Stimulated activated naive CD8-positive, alpha-beta T cell treated with anti-CD3 and anti-CD28 coated beads, Interleukin-15, Interleukin-2, amounts not matched to agents 100 ng/mL and 50 ng/mL, for 24 hours (primary cell): ENCODE measurements around the gene DNAJA3.

ENCODE experiments used
- H3K27ac Mint-ChIP-seq: one replicate; pipeline ENCODE4 v1.8.0; 2021; ENCODE audit warnings: mild to moderate bottlenecking, mixed read lengths
- H3K27me3 Mint-ChIP-seq: one replicate; pipeline ENCODE4 v1.8.0; 2021; ENCODE audit warnings: mixed read lengths
- H3K36me3 Mint-ChIP-seq: one replicate; pipeline ENCODE4 v1.8.0; 2021; ENCODE audit warnings: low read depth, mixed read lengths
- H3K4me1 Mint-ChIP-seq: one replicate; pipeline ENCODE4 v1.8.0; 2021; ENCODE audit warnings: low read depth, mixed read lengths
- H3K4me3 Mint-ChIP-seq: one replicate; pipeline ENCODE4 v1.8.0; 2021; ENCODE audit warnings: mild to moderate bottlenecking, mixed read lengths
- H3K9me3 Mint-ChIP-seq: one replicate; pipeline ENCODE4 v1.8.0; 2021; ENCODE audit warnings: mixed read lengths

DNAJA3 gene

GRCh38 chr16:4461250-4462085 lies 35.8 kb downstream of the DNAJA3 start:
- Mint-ChIP-seq H3K27ac (no peak overlapping the region), H3K36me3 (peaks cover 42% of the 10 kb centered on the region), H3K27me3 (no peaks in the 10 kb centered on the region), H3K9me3 (no peaks in the 10 kb centered on the region), H3K4me3 (no peak overlapping the region), H3K4me1 (peaks cover 20% of the 10 kb centered on the region)

DNA sequence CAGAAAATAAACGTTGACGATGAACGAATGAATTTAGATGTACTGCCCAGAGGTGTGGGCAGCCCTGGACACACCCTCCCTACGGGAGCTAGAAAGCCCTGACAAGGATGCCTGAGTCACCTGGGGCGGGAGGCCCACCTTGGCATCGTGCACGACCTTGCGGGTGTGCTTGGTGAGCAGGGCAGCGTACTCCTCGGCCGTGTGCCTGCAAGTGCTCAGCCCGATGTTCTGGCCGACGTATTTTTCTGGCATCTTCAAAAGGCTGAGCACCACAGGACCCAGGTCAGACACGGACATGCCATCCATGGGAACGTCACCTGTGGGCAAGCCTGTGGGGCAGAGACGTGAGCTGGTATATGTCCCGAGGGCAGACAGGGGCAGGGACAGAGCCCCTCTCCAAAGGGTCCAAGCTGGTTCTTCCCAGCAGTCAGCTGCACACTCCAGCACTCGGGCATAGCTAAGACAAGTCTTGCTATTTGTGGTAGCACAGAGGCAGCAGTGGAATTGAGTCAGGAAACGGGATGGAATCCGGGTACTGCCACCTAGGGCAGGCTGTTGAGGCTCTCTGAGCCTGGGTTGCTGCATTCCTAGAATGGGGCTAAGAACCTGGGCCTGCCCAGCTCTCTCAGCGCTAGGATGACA lies 38.0 kb downstream of the DNAJA3 start:
- Mint-ChIP-seq H3K4me3 (no peak overlapping the region), H3K4me1 (peaks cover 26% of the 10 kb centered on the region), H3K36me3 (peaks cover 38% of the 10 kb centered on the region), H3K9me3 (no peaks in the 10 kb centered on the region), H3K27ac (no peak overlapping the region), H3K27me3 (no peaks in the 10 kb centered on the region)

DNA sequence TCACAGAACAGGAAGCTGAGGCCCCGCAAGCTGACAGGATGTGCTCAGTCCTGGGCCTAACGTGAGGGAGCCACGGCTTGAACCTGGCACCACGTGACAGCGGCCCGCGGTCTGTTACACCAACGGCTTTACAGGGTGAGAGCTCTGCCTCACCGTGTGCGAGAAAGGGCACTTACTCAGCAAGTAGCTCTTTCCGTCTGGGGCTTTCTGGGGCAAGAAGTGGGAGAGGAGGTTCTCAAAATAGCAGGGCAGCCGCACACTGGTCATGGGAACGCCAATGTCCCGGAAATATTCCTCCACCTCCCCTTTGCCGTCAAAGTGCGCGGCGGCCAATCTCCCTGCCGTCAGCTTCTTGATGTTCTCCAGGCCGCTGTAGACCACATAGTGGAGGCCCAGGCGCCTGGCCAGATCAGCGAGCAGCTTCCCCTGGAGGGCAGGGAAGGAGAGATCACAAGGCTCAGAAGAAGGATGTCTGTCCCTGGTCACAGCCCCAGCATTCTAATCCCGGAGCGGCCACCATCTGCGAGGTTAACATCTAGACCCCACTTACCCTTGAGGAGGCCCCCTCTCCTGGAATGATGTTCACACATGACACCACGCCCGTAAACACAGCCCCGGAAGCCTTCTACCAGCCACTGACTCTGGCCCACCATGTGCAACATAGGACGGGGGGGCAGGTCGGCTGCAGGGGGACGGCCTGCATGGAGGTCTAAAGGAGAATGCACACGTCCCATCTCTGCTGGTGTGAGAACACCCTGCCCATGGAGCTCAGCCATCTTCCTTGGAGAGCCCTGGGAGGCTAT lies 40.5 kb downstream of the DNAJA3 start:
- Mint-ChIP-seq H3K27ac (peak overlapping the region; percentile 86), H3K9me3 (no peaks in the 10 kb centered on the region), H3K4me1 (peaks cover 19% of the 10 kb centered on the region), H3K4me3 (peak overlapping the region; percentile 52), H3K27me3 (no peaks in the 10 kb centered on the region), H3K36me3 (peaks cover 29% of the 10 kb centered on the region)

- H3K36me3 Mint-ChIP-seq, result peaks cover 29% of the 10 kb centered on the region
- H3K27ac Mint-ChIP-seq, result no peak overlapping the region
- H3K27me3 Mint-ChIP-seq, result no peaks in the 10 kb centered on the region
- no peak overlapping the region for H3K4me3 Mint-ChIP-seq
- H3K9me3 Mint-ChIP-seq, result no peaks in the 10 kb centered on the region
- peaks cover 24% of the 10 kb centered on the region for H3K4me1 Mint-ChIP-seq
Measured at GRCh38 chr16:4467916-4468315, 42.2 kb downstream of the DNAJA3 start.

GRCh38 chr16:4468972-4469371 lies 43.3 kb downstream of the DNAJA3 start:
- Mint-ChIP-seq H3K9me3 (no peaks in the 10 kb centered on the region), H3K27ac (no peak overlapping the region)

DNA sequence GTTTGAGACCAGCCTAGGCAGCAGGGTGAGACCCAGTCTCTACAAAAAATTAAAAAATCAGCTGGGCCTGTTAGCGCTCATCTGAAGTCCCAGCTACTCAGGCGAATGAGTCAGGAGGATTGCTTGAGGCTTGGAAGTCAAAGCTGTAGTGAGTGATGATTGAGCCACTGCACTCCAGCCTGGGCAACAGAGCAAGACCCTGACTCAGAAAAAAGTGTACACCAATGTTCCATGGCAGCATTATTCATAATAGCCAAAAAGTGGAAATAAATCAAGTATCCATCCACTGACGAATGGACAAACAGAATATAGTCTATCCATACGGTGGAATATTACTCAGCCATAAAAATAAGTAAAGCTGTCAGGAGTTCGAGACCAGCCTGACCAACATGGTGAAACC lies 46.2 kb downstream of the DNAJA3 start:
- H3K4me1 Mint-ChIP-seq, result peaks cover 29% of the 10 kb centered on the region
- peaks cover 14% of the 10 kb centered on the region for H3K36me3 Mint-ChIP-seq
- no peak overlapping the region for H3K4me3 Mint-ChIP-seq
- H3K27me3 Mint-ChIP-seq, result no peaks in the 10 kb centered on the region
- H3K9me3 Mint-ChIP-seq, result no peaks in the 10 kb centered on the region
- H3K27ac Mint-ChIP-seq, result no peak overlapping the region

More at GRCh38 chr16:4468972-4469371, 43.3 kb downstream of the DNAJA3 start:
- Mint-ChIP-seq H3K27me3 (no peaks in the 10 kb centered on the region), H3K36me3 (peaks cover 29% of the 10 kb centered on the region), H3K4me1 (peaks cover 30% of the 10 kb centered on the region), H3K4me3 (no peak overlapping the region)

DNA sequence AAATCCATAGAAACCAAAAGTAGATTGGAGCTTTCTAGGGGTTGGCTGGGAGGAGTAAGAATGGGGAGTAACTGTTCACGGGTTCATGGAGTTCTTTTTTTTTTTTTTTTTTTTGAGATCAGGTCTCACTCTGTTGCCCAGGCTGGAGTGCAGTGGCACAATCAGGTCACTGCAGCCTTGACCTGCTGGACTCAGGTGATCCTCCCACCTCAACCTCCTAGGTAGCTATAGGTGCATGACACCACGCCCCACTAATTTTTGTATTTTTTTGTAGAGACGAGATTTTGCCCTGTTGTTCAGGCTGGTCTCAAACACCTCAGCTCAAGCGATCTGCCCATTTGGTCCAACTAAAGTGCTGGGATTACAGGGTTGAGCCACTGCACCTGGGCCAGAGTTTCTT lies 47.2 kb downstream of the DNAJA3 start:
- Mint-ChIP-seq H3K4me1 (peaks cover 34% of the 10 kb centered on the region), H3K27me3 (no peaks in the 10 kb centered on the region), H3K9me3 (no peaks in the 10 kb centered on the region), H3K36me3 (peaks cover 13% of the 10 kb centered on the region), H3K4me3 (peak overlapping the region; percentile 89), H3K27ac (peak overlapping the region; percentile 82)

DNA sequence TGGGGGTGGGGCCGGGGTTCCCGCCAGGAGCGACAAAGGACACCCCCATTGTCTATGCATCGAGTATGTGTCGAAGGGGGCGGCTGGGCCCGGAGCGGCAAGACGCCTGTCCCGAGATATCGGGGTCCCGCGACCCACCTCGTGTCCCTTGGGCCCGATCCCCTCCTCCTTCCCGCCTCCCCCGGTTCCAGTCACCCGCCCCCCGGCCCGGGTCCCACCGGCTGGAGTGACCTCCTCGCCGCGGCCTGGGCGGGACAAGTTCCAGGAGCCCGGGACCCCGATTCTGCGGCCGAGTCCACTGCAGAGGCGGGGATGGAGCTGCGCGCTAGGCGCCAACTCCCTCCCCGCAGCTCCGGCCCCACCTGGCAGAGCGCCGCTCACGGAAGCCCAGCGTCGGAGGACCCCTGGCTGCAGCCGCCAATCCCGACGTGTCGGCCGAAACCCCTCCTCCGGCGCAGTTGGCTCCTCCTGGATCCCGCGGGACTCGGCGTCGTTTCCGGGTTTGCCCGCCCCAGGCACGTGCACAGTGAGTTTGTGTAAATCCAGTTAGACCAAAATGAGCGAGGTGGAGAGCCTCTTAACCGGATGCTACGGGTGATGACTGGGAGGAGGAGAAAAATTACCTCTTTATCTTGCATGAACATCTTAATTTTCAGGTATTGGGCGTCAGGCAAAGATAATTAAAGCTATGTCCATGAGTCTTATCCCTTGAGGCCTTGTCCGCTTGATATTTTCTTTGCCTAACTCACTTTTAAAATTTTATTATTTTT lies 48.7 kb downstream of the DNAJA3 start, which contains the start of gene NMRAL1:
TSS of gene NMRAL1 (minus strand) at position 434 of the 770 bp plus-strand sequence. CDS start 493 bp downstream, outside the sequence.
- peaks cover 16% of the 10 kb centered on the region for H3K36me3 Mint-ChIP-seq
- no peaks in the 10 kb centered on the region for H3K9me3 Mint-ChIP-seq
- H3K27ac Mint-ChIP-seq, result peak within 1 kb of the TSS; percentile 96
- H3K4me1 Mint-ChIP-seq, result peaks cover 44% of the 10 kb centered on the region
- peak within 1 kb of the TSS; percentile 89 for H3K4me3 Mint-ChIP-seq
- H3K27me3 Mint-ChIP-seq, result no peaks in the 10 kb centered on the region

DNA sequence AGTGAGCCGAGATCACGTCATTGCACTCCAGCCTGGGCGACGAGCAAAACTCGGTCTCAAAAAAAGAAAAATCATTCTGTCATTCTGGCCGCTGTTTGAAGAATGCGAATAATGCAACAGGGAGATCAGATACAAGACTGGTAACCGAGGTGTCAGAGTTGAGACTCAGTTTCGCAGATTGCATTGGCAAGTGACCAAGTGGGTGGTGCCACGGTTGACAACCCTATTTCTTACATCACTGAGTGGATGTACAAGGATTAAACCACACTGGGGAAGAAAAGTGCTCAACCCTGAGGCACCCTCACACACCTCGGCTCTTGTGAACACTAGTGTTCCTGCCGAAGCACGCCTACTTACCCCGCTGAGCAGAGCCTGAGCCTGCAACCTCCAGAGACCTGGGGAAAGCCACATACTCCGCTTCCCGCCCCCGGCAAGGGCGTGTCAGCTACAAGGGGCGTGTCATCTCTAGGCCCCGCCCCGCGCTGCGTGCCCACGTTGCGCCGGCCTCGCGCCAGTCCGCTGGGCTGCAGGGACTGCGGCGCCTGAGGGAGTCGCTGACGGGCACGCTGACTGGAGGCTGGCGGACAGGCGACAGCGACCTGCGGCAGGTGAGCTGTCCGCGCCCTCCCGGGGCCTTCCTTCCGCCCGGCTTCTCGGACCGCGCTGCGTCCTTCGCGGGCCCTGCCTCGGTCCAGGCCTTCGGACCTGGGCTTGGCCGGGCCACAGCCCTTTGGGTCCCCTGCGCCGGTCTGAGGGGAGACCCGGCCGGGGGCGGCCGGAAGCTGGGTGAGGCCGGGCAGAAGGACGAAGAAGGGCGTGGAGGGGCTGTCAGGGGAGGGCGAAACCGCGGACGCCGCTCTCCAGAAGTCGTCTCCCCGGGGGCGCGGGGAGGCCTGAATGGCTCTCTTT lies 50.5 kb downstream of the DNAJA3 start, which contains the start of gene HMOX2:
TSS of gene HMOX2 (plus strand) at position 519 of the 909 bp plus-strand sequence. CDS start 29,127 bp downstream, outside the sequence.
- H3K27ac Mint-ChIP-seq, result peak within 1 kb of the TSS; percentile 96
- no peaks in the 10 kb centered on the region for H3K27me3 Mint-ChIP-seq
- peak within 1 kb of the TSS; percentile 89 for H3K4me3 Mint-ChIP-seq
- peaks cover 17% of the 10 kb centered on the region for H3K36me3 Mint-ChIP-seq
- H3K9me3 Mint-ChIP-seq, result no peaks in the 10 kb centered on the region
- peaks cover 45% of the 10 kb centered on the region for H3K4me1 Mint-ChIP-seq

GRCh38 chr16:4477966-4478365 lies 52.3 kb downstream of the DNAJA3 start:
- Mint-ChIP-seq H3K9me3 (no peaks in the 10 kb centered on the region), H3K4me3 (peak overlapping the region; percentile 89), H3K4me1 (peaks cover 57% of the 10 kb centered on the region)

DNA sequence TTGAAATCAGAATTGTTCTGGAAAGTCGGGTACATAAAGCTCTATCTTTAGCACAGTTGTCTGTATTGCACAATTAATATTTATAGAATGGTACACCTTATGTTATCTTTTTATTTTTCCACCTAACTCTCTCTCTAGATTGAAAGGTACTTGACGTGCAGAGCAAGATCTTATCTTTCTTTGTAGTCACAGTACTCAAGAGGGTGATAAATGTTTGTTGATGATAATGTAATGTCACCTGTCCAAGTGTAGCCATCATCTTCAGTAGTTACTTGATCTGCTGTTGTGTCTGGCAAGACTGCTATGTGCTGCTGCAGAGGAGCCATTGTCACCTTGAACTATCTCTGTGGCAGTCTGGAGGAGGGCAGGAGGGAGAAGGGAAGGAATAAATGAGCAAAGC lies 55.9 kb downstream of the DNAJA3 start:
- H3K27ac Mint-ChIP-seq, result peak overlapping the region; percentile 13

More at GRCh38 chr16:4477966-4478365, 52.3 kb downstream of the DNAJA3 start:
- H3K36me3 Mint-ChIP-seq, result peaks cover 31% of the 10 kb centered on the region
- H3K27me3 Mint-ChIP-seq, result no peaks in the 10 kb centered on the region
- peak overlapping the region; percentile 73 for H3K27ac Mint-ChIP-seq

GRCh38 chr16:4481963-4482362 lies 56.3 kb downstream of the DNAJA3 start:
- Mint-ChIP-seq H3K27me3 (no peaks in the 10 kb centered on the region), H3K4me3 (no peak overlapping the region), H3K9me3 (no peaks in the 10 kb centered on the region), H3K36me3 (peaks cover 54% of the 10 kb centered on the region), H3K4me1 (peaks cover 55% of the 10 kb centered on the region), H3K27ac (peak overlapping the region; percentile 34)

More for the DNA sequence above, 55.9 kb downstream of the DNAJA3 start:
- no peaks in the 10 kb centered on the region for H3K27me3 Mint-ChIP-seq
- peaks cover 50% of the 10 kb centered on the region for H3K4me1 Mint-ChIP-seq
- peaks cover 54% of the 10 kb centered on the region for H3K36me3 Mint-ChIP-seq
- H3K4me3 Mint-ChIP-seq, result no peak overlapping the region
- no peaks in the 10 kb centered on the region for H3K9me3 Mint-ChIP-seq

DNA sequence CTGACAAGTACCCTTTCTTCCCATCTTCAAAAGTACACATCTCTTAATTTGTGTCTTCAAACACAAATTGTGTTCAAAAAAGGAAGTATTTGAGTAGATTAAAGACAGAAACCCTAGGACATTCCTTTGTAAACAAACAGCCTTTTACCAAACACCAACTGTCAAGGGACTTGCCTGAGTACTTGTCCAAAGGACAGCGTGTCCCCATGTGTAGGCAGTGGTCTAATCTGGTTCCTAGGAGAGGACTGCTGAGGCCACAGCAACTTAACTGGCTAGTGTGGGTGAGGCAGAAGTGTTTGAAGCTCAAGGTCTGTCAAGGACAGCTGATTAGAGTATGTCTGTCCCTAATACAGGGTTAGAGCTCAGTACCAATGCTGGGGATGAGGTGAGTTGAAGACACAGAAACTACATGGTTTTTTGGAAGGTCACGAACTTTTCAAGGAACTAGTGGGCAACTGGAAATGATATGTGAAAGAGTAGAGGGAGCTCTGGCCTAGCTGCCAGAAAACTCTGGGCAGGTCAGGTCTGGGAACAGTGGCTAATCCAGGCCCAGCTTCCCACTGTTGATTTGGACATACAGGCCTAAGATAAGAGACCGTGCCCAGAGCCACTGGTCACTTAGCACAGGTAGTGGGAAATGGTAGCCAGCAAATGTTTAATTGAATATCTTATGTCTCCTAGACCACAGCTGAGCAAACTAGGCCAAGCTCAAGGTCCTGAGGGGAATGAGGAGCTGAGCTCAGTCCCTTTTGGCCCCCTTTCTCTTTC lies 60.6 kb downstream of the DNAJA3 start:
- Mint-ChIP-seq H3K4me1 (peaks cover 75% of the 10 kb centered on the region), H3K36me3 (peaks cover 64% of the 10 kb centered on the region), H3K4me3 (no peak overlapping the region), H3K27me3 (no peaks in the 10 kb centered on the region), H3K27ac (peak overlapping the region; percentile 55), H3K9me3 (no peaks in the 10 kb centered on the region)
